GM19240 (cell line): ENCODE results near the gene BRPF3.

ENCODE experiments used
- DNase-seq: peaks from one replicate; pipeline ENCODE4 v3.0.0; 2011; ENCODE audit warnings: low spot score; ENCODE audit not compliant: insufficient read length

The BRPF3 gene

GRCh38 chr6:36227379-36228228 lies 31.1 kb downstream of the BRPF3 start:
- no peak for DNase-seq

DNA sequence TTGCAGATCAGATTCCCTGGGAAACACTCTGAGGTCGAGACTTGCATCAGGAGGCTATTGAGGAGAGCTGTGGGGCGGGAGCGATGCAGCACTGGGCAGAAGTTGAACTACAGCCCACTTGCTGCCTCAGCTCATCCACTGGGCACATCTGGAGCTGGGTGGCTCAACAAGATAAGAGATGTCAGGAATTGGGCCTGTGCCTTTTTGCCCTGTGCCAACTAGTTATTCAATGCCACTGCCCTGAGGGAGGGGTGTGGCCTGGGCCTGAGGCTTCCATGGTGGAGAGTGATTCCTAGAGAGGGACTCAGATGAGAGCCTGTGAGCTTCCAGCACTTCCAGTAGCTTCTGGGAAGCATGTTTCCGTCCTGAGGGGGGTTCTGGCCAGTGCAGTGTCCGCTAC lies 32.7 kb downstream of the BRPF3 start:
- DNase-seq = no peak

GRCh38 chr6:36230371-36230770 lies 33.8 kb downstream of the BRPF3 start:
- DNase-seq = no peak

- DNase-seq = no peak
Observed at GRCh38 chr6:36232172-36232571, 35.6 kb downstream of the BRPF3 start.

DNA sequence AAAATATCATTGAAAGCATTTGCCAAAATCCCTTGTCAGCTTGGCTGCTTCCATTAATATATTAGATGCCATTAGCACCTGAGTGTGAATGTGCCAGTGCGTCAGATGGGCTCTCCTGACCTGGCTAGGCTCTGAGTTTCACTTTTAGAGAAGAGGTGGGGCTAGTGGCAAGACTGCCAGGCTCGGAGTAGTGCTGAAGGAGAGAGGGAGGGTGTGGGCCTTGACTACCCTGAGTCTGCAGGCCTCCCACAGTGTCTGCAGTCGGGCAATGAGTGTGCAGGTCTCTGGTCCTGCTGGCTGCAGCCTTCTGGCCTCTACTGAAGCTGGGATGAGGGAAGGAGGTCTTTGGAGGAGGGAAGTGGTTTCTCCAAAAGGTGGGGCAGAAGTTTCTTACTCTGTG lies 38.8 kb downstream of the BRPF3 start:
- DNase-seq = no peak

GRCh38 chr6:36235862-36236261 lies 39.3 kb downstream of the BRPF3 start:
- DNase-seq = no peak

GRCh38 chr6:36239774-36240173 lies 43.2 kb downstream of the BRPF3 start:
- DNase-seq = no peak

GRCh38 chr6:36241728-36242127 lies 45.2 kb downstream of the BRPF3 start:
- DNase-seq = peak; percentile 48

DNA sequence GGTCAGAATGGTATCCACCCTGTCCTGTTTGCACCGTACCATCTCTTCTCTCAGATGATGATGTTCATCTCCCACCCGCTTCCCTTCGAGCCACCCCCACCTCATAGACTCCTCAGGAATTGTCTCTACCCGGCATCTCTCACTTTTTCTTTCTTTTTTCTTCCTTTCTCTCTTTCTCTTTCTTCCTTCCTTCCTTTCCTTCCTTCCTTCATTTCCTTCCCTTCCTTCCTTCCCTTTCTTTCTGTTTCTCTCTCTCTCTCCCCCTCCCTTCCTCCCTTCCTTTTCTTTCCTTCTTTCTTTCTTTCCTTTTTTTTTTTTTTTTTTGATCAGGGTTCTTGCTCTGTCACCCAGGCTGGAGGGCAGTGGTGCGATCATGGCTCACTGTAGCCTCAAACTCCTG lies 45.6 kb downstream of the BRPF3 start:
- no peak for DNase-seq

- no peak for DNase-seq
Observed at GRCh38 chr6:36242626-36243025, 46.1 kb downstream of the BRPF3 start.

DNA sequence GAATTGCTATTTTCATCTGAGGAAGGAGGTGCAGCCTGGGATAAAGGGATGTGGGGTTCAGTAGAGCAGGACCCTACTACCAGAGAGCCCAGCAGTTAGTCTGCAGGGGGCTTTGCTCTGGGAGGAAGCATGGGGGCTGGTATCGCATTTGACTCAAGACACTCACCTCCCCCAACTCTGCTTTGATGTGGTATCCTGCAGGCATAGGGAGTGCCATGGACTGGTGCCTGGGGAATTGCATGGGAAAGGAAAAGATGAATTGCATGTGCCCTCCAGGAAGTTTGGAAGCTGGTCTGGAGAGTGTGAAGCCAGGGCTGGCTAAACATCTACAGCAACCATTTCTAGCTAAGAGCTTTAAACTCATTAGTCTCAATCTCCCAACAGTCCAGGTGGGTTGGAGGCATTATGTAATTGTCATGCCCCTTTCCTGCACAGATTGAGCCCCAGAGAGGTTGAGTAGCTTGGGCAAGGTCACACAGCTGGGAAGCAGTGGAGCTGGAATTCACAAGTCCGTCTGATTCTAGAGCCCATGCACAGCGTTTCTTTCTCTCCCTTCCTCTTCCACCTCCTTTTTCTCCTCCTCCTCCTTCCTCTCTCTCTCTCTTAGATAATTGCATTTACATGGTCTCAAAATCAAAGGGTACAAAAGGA lies 47.1 kb downstream of the BRPF3 start:
- DNase-seq = no peak

GRCh38 chr6:36244641-36245280 lies 48.2 kb downstream of the BRPF3 start:
- DNase-seq = no peak

- no peak for DNase-seq
Observed at GRCh38 chr6:36245572-36246061, 49.1 kb downstream of the BRPF3 start.

- DNase-seq = no peak
Observed at GRCh38 chr6:36246506-36247268, 50.1 kb downstream of the BRPF3 start.

DNA sequence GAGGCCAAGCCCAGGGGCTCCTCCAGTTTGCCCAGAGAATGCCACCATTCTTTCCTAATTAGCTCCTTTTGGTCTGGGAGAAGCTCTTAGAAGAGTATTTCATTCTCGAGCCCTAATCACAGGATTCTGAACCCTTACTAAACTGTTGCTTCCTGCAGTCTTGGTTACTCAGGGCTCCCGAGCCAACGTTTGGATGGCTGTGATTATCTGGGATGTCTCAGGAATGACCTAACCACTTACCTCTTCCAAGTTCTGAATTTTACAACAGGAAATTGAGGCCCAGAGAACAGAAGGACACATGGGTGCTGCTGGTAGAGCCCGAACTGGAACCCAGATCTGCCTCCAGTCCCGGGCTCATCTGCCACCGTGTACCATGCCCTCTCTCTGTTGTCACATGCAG lies 51.1 kb downstream of the BRPF3 start:
- DNase-seq = no peak

DNA sequence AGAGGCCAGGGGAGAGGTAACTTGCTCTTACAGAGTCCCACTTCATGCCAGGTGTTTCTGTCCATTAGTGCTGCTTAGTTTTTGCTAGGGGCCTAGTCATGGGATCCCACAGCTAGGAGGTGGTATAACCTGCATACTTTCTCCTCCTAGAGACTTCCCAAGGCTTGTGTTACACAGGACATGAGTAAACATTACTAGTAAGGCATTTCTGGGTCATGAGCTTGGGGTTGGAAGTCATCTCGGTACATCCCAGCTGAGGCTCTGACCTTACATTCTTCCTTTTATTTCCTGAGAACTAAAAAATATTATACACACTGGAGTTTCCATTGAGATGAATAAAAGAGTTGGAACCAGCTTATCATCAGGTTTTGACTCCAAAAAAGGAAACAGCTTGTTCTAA lies 52.4 kb downstream of the BRPF3 start:
- no peak for DNase-seq

DNA sequence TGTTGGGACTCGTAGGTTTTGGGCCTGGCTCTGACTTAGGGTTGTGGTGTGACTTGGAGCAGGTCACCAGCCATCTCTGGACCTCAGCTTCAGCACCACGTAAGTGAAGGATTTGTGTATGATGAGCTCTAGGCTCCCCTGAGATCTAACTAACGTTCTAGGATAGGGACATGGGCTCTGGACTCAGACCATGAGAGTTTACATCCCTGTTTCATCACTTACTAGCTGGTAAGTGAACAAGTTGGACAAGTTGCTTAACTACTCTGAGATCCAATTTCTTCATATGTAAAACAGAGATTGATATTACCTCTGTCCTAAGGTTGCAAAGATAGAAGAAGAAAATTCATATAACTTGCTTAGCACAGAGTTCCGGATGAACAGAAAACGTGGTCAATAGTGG lies 53.0 kb downstream of the BRPF3 start:
- no peak for DNase-seq

DNA sequence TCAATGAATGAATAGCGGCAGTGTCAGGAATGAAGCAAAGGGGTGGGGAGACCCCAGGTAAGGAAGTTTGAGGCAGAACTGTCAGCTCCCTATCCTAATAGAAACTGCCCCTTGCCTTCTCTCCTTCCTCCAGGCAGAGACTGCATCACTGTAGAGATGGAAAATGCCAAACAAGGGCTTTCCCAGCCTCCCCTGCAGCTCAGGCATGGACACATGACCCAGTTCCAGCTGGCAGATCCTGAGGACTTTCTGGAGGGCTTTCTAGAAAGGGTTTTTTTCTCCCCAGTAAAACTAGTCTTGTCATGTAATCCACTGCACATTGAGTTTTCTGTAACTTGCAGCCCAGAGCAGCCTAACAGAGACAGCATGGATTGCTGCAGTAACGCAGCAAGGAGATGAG lies 55.5 kb downstream of the BRPF3 start:
- DNase-seq = no peak

DNA sequence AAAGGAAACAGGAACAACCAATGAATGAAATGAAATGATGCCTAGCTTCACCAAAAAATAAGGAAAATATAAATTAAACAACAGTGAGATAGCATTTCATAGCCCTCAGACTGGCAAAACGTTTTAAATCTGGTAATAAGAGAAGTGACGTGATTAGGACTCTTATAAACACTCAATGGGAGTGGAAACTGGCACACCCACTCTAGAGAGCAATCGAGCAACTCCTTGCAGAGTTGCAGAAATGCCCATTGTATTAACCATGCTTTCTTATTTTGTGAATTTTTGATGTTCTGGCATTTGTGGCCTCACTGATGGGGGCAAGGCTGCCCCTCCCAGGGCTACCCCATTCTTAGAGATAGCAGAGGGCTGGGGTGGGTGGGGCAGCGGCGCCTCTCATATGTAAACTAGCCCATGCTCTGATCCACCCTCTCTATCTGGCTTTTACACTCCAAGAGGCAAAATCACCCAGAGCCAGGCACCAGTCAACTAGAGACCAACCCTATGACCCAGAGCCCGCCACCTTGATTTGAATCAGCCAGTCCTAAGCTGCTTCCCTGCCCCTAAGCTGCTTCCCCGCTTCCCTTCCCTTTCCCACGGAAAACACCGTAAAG lies 67.0 kb downstream of the BRPF3 start:
- no peak for DNase-seq

GRCh38 chr6:36265744-36266143 lies 69.2 kb downstream of the BRPF3 start:
- no peak for DNase-seq
